Left ventricle myocardium superior (tissue), 1 donor: ENCODE results near the gene SRRT. TPM values are rescaled to one million over a fixed set of nuclear protein-coding genes. Genes with fewer than 3 reads are reported as not detected.
A peak's percentile ranks its signal among the peaks of the same experiment; 100 is the strongest.
"Not testable (repeated sequence)": the region's sequence is repeated elsewhere in the genome, so short reads cannot be mapped to it uniquely, and the experiment has no call there.

ENCODE experiments used
- ATAC-seq: fragments of 200-7000 bp; cut with Tn5 transposase; one replicate; pipeline ENCODE4 v1.9.1; 2020; ENCODE audit warnings: mild to moderate bottlenecking, moderate library complexity
- DNase-seq: peaks from one replicate; pipeline ENCODE4 v3.0.0-alpha.2; 2020
- intact Hi-C: fragments of 100-400 bp; cut with micrococcal nuclease; formaldehyde crosslinking; loops from one replicate; pipeline ENCODE4 v1.11.0; 2022
- total RNA-seq: library from RNA; stranded (reverse); fragmentation: NEBNext Ultra II Directional; extraction: Animal tissue kit (Norgen Biotek cat#: 25700); gene quantifications from one replicate; pipeline ENCODE4 v1.2.1, GENCODE V29; 2021
- donor health status: DM: no; HTN: yes; CAD: no; lungs with severe emphysema.

SRRT gene
- total RNA-seq, 1 donor from 2014 or later, result 63.2 TPM

DNA sequence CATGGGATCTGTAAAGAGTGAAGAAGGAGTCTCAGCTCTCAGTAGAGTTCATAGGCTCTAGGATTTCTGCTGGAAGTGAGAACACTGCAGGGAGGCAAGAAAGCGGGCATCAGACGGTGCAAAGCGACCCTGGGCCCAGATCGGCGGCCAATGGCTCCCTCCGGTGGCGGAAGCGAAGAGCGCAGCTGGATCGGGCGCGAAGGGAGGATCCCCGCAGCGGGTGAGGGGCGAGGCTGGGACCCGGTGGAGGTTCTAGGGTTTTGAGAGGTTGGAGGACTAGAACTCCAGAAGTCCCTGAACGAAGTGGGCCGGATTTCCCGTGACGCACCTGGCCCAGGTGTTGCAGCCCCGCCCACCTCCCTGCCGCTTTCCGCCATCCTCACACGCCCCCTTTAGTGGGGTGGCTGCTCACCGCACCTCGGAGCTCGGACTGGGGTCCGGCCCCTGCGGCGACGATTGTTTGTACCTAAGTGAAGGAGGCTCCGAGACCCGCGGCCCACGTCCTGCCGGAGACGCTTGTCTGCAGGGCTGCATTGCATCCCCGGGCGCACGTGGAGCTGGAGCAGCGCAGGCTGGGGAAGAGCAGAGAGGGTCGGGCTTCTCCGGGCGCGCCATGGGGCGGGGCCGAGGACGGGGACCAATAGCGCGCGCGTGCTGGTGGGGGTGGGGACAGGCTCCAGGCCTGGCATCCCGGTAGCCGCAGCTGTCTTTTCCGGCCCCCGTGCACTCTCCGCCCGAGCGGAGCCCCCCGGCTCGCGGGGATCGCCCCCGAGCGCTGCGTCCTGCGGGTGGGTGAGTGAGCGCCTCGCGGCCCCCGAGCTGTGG lies 22.6 kb upstream of the SRRT start, which contains the start of gene SLC12A9:
Gene SLC12A9, plus strand, starts transcription at position 666 of the 825 bp plus-strand sequence. CDS start 1,485 bp downstream, outside the sequence.
- peak; percentile 100 for ATAC-seq
- DNase-seq, result peak; percentile 95
- intact Hi-C loops, result loop anchor here (10.0 kb wide), 1 partner anchor 147 kb away; the partner anchor contains the start of gene POP7

DNA sequence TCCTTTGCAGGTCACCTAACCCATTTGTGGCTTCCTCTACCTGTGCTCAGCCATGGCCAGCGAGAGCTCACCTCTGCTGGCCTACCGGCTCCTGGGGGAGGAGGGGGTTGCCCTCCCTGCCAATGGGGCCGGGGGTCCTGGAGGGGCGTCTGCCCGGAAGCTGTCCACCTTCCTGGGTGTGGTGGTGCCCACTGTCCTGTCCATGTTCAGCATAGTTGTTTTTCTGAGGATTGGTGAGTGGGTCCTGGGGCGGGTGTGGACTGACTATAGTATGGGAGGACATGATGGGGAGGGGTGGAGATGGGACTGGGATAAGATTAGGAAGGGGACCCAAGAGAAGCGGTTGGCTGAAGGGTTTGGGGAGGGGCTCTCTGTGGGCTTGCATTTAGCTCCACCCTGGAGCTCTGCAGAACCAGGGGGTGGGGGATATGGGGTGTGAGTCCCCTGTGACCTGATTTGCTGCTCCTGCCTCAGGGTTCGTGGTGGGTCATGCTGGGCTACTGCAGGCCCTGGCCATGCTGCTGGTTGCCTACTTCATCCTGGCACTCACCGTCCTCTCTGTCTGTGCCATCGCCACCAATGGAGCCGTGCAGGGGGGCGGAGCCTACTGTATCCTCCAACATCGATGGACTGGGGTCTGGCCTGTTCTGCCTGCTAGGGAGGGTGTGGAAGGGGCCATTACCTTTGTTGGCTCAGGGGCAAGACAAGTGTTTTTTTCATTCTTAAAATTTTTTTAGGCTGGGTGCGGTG lies 20.6 kb upstream of the SRRT start:
- intact Hi-C loops, result loop anchor here (10.0 kb wide), 1 partner anchor 150 kb away; the partner anchor contains the start of gene POP7
- ATAC-seq (no peak), DNase-seq (no peak)

DNA sequence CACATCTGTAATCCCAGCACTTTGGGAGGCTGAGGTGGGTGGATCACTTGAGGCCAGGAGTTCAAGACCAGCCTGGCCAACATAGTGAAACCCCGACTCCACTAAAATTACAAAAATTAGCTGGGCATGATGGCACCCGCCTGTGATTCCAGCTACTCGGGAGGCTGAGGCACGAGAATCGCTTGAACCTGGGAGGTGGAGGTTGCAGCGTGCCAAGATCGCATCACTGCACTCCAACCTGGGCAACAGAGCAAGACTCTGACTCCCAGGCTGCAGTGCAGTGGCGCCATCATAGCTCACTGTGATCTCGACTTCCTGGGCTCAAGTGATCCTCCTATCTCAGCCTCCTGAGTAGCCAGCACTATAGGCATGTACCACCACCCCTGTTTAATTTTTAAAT lies 20.0 kb upstream of the SRRT start:
- intact Hi-C loops, result loop anchor here (10.0 kb wide), 1 partner anchor 150 kb away; the partner anchor contains the start of gene POP7
- DNase-seq, ATAC-seq: not testable (repeated sequence)

DNA sequence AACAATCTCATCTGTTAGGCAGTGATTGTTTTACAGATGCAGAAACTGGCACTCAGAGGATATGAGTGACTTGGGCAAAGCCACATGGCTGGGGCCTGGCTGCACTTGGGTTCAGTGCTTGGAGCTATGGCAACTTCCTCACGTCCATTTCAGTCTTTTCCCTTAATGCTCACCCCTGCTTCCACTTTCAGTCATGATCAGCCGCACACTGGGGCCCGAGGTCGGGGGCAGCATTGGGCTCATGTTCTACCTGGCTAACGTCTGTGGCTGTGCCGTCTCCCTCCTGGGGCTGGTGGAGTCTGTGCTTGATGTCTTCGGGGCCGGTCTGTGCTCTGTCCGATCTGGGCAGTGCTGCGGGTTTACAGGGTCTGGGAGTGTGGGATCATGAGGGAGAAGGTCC lies 19.4 kb upstream of the SRRT start:
- DNase-seq (no peak), ATAC-seq (no peak)
- intact Hi-C loops, result loop anchor here (10.0 kb wide), 1 partner anchor 151 kb away; the partner anchor contains the start of gene POP7

GRCh38 chr7:100856871-100857282 lies 18.0 kb upstream of the SRRT start:
- ATAC-seq (no peak), DNase-seq (no peak)
- intact Hi-C loops, result loop anchor here (10.0 kb wide), 1 partner anchor 152 kb away; the partner anchor contains the start of gene POP7

DNA sequence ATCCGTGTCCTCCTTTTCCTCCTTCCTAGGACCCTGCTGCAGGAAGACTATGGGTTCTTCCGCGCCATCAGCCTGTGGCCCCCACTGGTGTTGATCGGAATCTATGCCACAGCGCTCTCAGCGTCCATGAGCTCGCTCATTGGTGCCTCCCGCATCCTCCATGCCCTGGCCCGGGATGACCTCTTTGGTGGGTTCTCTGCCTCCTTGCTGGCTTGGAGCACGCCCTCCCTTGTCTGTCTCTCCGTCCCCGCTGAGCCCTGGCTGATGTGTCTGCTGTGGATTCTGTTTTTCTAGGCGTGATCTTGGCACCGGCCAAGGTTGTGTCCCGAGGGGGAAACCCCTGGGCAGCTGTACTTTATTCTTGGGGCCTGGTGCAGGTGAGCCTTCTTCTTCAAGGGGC lies 15.0 kb upstream of the SRRT start:
- intact Hi-C loops, result loop anchor here (10.0 kb wide), 1 partner anchor 155 kb away; the partner anchor contains the start of gene POP7
- DNase-seq (no peak), ATAC-seq (no peak)

- DNase-seq, result no peak
- intact Hi-C loops, result no loop called here
- no peak for ATAC-seq
These were observed 13.9 kb upstream of the SRRT start for GRCh38 chr7:100860702-100861615.

DNA sequence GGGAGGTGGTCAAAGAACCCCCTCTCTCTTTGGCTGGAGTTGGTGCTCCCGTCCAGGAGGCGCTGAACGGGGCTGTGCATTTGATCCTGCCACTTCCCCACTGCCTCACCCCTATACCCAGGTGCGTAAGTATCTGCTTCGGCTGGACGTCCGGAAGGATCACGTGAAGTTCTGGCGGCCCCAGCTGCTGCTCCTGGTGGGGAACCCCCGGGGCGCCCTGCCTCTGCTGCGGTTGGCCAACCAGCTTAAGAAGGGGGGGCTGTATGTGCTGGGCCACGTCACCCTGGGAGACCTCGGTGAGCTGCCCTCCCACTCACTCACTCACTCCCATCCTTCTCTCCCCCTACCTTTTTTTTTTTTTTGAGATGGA lies 13.3 kb upstream of the SRRT start:
- intact Hi-C loops, result no loop called here
- no peak for DNase-seq
- no peak for ATAC-seq

GRCh38 chr7:100863406-100863950 lies 11.4 kb upstream of the SRRT start:
- DNase-seq, result no peak
- intact Hi-C loops, result no loop called here
- no peak for ATAC-seq

DNA sequence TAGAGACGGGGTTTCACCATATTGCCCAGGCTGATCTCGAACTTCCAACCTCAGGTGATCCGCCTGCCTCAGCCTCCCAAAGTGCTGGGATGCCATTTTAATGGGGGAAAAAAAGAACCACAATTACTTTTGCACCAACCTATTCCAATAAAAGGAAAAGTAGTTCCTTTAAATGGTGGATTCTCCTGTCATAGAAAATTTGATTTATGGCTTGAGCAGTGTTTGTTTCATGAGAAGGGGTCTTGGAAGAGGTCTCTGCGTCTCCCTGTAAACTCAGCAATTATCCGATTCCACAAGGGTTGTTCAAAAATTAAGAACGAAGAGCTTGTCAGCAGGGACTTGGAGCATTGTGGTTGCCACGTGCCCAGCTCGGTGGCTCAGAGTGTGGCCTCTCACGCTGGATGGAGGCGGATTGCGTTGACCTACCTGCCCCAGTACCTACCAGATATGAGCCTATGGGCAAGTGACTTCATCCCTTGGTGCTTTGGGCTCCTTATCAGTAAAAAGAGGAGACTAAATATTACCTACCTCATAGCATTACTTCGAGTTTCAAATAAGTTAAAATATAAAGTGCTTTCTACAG lies 10.5 kb upstream of the SRRT start:
- ATAC-seq, result no peak
- DNase-seq, result no peak
- intact Hi-C loops, result no loop called here

DNA sequence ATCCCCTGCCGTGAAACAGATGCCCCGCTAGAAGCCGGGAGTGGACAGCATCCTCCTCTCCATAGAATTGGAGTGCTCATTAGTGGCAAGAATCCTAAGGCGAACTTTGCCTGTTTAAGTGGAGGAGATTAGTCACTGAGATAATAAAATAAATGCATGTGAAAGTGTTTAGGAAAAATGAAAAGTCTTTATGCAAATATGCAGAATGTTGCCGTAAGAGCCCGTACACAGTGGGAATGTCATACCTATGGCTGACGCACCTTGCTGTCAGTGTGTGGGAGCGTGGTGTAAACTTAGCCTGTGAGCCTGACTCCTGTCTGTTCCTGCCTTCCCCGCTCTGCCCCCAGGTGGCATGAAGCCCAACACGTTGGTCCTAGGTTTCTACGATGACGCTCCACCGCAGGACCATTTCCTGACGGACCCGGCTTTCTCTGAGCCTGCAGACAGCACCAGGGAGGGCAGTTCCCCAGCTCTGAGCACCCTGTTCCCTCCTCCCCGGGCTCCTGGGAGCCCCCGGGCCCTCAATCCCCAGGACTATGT lies 9.5 kb upstream of the SRRT start:
- intact Hi-C loops, result no loop called here
- no peak for ATAC-seq

GRCh38 chr7:100865938-100866728 lies 8.8 kb upstream of the SRRT start:
- DNase-seq (peak; percentile 89), ATAC-seq (peak; percentile 40)
- intact Hi-C loops, result no loop called here

More for the DNA sequence above, 9.5 kb upstream of the SRRT start:
- no peak for DNase-seq

- DNase-seq (no peak), ATAC-seq (no peak)
- intact Hi-C loops, result no loop called here
These were observed 8.2 kb upstream of the SRRT start for GRCh38 chr7:100866729-100867039.

- DNase-seq, result peak; percentile 91
- intact Hi-C loops, result no loop called here
- peak; percentile 73 for ATAC-seq
These were observed 7.7 kb upstream of the SRRT start, which contains the start of gene TRIP6 for GRCh38 chr7:100867040-100867775. TSS of gene TRIP6 (plus strand) at chr7:100867387. CDS start at chr7:100867498, 111 bp downstream.

DNA sequence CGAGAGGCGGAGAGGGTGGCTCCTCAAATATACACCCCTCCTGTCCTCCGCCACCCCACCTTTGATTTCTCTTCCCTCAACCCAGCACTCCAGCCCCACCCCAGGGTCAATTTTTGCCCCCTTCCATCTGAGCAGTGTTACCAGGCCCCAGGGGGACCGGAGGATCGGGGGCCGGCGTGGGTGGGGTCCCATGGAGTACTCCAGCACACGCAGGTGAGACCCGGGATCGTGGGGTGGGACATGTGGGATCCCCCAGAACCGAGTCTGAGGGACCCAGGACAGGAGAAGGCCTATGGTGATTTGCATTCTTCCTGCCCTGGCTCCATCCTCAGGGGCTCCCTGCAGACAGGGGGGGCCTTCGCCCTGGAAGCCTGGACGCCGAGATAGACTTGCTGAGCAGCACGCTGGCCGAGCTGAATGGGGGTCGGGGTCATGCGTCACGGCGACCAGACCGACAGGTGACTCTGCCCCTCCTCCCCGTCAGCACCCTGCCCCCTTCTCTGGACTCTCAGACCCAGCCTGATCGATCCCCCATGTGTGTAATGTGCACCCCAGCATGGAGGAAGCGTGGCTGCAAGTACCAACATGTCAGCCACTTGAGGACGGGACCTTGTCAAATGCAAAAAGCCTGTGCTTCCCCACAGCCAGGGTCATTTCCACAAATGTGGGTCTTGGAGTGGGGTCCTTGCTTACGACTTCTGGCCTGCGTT lies 7.0 kb upstream of the SRRT start:
- intact Hi-C loops, result no loop called here
- DNase-seq, result no peak
- ATAC-seq, result peak; percentile 4
